Ammon's horn (tissue), 1 donor: ENCODE results near the gene PARD6G.
"Not testable (repeated sequence)": the region's sequence is repeated elsewhere in the genome, so short reads cannot be mapped to it uniquely, and the experiment has no call there.

ENCODE experiments used
- DNase-seq: peaks from one replicate; pipeline ENCODE4 v3.0.0-alpha.2; 2016; ENCODE audit warnings: low spot score

Gene PARD6G

GRCh38 chr18:80241919-80242777 is 5.2 kb downstream of the PARD6G start:
- DNase-seq: no peak

DNA sequence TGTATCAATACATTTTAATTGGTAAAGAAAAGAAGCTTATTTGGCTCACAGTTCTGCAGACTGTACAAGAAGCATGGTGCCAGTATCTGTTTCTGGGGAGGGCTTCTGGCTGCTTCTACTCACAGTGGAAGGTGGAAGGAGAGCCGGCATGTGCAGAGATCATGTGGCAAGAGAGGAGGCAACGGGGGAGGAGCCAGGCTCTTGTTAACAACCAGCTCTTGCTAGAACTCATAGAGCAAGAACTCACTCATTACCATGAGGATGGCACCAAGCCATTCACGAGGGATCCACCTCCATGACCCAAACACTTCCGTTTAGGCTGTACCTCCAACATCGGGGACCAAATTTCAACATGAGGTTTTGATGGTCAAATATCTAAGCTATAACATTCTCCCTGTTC is 7.5 kb downstream of the PARD6G start:
- no peak for DNase-seq

- no peak for DNase-seq
Measured at GRCh38 chr18:80238651-80239260, 8.6 kb downstream of the PARD6G start.

DNA sequence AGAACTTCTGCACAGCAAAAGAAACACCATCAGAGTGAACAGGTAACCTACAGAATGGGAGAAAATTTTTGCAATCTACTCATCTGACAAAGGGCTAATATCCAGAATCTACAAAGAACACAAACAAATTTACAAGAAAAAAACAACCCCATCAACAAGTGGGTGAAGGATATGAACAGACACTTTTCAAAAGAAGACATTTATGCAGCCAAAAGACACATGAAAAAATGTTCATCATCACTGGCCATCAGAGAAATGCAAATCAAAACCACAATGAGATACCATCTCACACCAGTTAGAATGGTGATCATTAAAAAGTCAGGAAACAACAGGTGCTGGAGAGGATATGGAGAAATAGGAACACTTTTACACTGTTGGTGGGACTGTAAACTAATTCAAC is 9.8 kb downstream of the PARD6G start:
- not testable (repeated sequence) for DNase-seq

DNA sequence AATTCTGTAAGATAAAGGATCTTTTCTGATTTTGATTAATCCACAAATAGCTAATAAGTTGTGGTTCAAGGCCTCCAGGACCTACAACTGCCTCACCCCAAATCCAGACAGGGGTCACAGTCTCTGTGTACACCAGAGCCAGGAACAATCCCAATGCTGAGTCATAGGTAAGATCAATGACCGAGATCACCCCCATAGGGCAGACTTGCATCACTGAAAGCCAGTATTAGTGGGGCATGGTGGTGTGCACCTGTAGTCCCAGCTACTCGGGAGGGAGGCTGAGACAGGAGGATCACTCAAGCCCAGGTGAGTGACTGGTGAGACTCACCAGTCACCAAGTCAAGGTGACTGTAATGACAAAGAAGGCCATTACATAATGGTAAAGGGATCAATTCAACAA is 12.9 kb downstream of the PARD6G start:
- DNase-seq: no peak

- DNase-seq: no peak
Measured at GRCh38 chr18:80233899-80234298, 13.4 kb downstream of the PARD6G start.

DNA sequence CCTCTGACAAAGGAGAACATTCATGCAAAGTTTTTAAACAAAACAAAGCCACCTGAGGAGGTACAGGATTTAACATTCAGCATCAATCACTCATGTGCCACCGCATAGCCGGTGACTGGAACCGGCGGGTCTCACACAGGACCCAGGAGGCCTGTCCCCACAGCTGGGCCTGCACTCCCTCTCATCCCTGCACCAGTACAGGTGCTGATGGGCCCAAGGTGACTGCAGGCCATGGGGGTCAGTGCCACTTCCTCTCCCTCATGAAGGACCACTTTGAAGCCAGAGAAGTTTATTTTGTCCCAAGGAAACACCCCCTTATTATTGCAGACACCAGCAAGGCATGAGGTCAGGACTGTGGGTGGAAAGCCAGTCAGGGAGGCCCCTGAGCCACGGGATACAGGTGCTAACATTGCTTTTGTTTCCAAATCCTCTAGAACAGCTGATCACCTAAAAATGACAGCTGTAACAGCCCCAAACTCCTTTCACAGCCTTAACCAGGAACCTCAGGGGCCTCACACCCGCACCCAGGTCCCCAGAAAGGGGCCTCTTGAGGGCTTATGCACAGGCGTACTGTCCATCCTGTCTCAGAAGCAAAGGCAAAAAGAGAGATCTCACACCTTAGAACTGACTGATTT is 14.0 kb downstream of the PARD6G start:
- no peak for DNase-seq

GRCh38 chr18:80232710-80233109 is 14.6 kb downstream of the PARD6G start:
- no peak for DNase-seq

DNA sequence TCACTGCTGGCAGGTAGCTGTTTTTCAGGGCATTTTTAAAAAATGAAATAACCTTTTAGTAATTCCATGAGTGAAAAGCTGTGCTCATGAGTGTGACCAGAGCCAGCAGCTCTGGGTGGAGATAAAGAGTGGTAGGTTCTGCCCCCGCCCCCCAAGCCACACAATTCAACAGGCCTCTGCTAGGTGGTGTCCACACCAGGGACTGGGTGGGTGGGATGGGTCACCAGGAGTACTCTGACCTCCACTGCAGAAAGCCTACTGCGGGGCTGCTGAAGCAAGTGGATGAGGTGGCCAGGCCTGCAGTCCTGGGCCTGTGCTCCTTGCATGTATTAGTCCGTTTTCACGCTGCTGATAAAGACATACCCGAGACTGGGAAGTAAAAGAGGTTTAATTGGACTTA is 15.3 kb downstream of the PARD6G start:
- no peak for DNase-seq

GRCh38 chr18:80231616-80232015 is 15.7 kb downstream of the PARD6G start:
- no peak for DNase-seq

- DNase-seq: no peak
Measured at GRCh38 chr18:80231151-80231550, 16.2 kb downstream of the PARD6G start.

DNA sequence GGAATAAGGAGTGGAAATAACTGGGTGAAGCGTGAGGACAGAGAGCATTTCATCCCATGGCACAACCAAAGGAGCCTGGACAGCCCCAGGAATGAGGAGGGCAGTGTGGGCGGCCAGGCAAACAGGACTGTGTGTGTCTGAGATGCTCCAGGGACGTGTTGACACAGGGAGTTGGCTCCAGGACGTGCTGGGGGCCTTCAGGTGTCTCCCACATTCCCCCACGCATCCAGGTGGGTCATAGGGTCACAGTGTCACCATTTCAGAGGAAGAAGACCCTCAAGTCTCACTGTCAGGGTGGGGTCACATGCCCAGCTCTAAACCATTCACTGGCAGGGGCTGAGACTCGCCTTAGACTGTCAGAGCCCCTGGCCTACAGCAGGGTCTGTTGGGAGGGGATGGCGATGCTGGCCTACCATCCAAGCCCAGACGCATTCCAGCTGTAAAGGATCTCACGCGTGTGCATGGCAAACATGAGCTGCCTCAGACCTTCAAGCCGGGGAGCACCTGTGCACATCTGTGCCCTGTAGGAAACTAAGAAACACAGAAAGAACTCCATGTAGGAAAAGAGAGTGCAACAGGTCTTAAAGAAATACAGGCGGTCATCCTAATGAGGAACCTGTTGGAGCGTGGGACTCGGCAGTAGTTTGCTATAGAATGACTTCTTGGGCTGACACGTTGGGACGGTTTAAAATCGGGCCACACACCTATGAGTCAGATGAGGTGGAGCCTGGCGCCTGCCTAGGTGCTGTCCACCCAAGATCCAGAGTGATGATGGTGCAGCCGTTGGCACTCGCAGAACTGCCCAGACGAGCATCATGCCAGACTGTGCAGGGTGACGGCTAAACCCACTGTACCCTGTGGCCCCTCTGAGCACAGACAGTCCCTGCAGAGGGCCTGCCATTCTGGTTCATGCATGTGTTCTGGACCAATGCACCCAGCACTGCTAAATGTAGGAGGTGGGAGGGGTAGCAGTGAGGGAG is 17.3 kb downstream of the PARD6G start:
- DNase-seq: no peak

GRCh38 chr18:80229363-80229762 is 18.0 kb downstream of the PARD6G start:
- no peak for DNase-seq

GRCh38 chr18:80228051-80228848 is 19.1 kb downstream of the PARD6G start:
- no peak for DNase-seq

DNA sequence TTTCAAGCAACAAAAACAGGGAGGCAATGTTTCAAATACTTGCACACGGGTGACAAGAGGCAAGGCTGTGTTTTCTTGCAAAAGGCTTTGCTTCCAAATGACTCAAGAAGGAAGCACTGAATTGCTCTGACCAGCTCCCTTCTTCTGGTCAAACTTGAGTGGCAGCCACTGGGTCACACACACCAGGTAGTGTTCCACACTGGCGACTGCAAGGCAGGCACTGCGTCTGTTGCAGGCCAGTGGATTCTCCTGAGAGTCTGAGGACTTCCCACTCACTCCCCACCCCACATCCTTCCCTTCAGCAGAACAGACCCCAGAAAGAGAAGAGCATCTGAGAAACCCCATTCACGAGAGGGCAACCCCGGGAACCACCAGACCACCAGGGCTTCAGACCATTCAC is 19.8 kb downstream of the PARD6G start:
- DNase-seq: no peak

DNA sequence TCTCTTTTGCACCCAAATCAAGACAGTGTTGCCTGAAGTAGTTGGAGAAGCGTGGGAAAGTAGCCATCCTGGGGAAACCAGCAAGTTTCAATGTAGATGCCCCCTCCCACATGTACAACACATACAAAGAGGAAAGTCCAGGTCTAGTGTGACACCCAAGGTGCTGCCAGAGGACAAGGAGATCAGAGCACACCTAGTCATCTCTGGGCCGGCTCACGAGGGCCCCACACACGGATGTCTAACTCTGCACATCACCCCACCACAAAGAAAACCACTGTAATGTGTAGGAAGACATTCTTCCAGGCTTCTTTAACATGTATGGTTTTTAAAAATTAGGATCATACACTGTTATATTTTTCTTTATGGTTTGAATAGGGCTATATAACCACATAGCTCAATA is 21.6 kb downstream of the PARD6G start:
- no peak for DNase-seq

- no peak for DNase-seq
Measured at GRCh38 chr18:80223581-80224148, 23.6 kb downstream of the PARD6G start.

DNA sequence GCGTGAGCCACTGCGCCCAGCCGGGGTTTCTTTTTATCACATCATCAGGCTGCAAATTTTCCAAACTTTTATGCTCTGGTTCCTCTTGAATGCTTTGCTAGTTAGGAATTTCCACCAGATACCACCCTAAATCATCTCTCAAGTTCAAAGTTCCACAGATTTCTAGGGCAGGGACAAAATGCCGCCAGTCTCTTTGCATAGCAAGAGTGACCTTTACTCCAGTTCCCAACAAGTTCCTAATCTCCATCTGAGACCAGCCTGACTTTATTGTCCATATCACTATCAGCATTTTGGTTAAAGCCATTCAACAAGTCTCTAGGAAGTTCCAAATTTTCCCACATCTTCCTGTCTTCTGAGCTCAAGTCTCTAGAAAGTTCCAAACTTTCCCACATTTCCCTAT is 27.8 kb downstream of the PARD6G start:
- not testable (repeated sequence) for DNase-seq

DNA sequence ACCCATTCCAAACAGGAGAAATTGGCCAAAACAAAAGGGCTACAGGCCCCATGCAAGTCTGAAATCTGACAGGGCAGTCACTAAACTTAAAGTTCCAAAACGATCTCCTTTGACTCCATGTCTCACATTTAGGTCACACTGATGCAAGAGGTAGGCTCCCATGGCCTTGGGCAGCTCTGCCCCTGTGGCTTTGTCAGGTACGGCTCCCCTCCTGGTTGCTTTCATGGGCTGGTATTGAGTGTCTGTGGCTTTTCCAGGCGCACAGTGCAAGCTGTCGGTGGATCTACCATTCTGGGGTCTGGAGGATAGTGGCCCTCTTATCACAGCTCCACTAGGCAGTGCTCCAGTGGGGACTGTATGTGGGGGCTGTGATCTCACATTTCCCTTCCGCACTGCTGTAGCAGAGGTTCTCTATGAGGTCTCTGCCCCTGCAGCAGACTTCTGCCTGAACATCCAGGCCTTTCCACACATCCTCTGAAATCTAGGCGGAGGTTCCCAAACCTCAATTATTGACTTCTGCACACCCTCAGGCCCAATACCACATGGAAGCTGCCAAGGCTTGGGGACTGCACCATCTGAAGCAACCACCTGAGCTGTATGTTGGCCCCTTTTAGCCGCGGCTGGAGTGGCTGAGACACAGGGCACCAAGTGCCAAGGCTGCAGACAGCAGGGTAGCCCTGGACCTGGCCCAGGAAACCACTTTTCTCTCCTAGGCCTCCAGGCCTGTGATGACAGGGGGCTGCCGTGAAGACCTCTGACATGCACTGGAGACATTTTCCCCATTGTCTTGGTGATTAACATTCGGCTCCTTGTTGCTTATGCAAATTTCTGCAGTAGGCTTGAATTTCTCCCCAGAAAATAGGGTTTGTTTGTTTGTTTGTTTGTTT is 28.7 kb downstream of the PARD6G start:
- DNase-seq: no peak

DNA sequence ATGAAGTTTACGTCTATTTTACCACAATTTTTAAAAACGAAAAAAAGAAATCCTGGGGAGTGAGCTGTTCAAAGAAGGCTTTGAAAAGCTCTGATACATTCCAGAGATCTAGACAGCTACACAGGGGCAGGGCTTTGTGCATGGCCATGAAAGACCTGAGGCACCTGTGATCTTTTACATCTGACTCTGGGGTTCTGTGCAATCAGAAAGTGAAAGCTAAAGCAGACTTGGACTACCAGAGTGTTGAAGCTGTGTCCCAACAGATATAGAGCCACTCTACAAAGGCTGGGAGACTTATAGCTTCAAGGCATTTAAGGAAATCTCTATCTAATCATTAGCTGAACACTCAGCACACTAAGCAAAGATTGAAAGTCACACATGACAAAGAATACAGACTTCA is 34.1 kb downstream of the PARD6G start:
- no peak for DNase-seq
